Measurements from ENCODE around the gene G6PC2. TPM values are rescaled to one million over a fixed set of nuclear protein-coding genes. Genes with fewer than 3 reads are reported as not detected.

G6PC2 gene
- total RNA-seq, 1 experiment from 2014 or later, result not detected

- no peak overlapping the region for H3K4me2 ChIP-seq
- H3K9me2 ChIP-seq (ENCODE audit: insufficient read depth), result no peaks in the 10 kb centered on the region; the same call in 1 of the 2 replicates
- no peaks in the 10 kb centered on the region for H3K4me1 ChIP-seq (replicated peaks; ENCODE audit: insufficient read depth)
- TF ChIP-seq CTCF (conservative IDR thresholded peaks at IDR 0.05) (no peak), EZH2 (IDR thresholded peaks at IDR 0.05; ENCODE audit: low read depth) (no peak)
- no peak for DNase-seq
- intact Hi-C loops (cut with micrococcal nuclease; ENCODE audit: unreplicated experiment), result loop anchor here (5.0 kb wide), 1 partner anchor 277 kb away; no protein-coding TSS in a partner anchor
- no peaks in the 10 kb centered on the region for H3K79me2 ChIP-seq (ENCODE audit: low read depth)
- no peaks in the 10 kb centered on the region for H3K27me3 ChIP-seq (ENCODE audit: insufficient read depth, low read depth)
- no peak overlapping the region for H2AFZ ChIP-seq
- no TSS peak for BruUV-seq (replicated peaks)
- H3F3A ChIP-seq (ENCODE audit: insufficient read depth, low read depth), result no peaks in the 10 kb centered on the region
- no peaks in the 10 kb centered on the region for H3K36me3 ChIP-seq (ENCODE audit: low read depth)
- CTCF ChIA-PET, result no interaction called here
- POLR2A ChIA-PET (ENCODE audit: unreplicated experiment), result interaction anchor here (0.7 kb wide), 1 partner anchor 187 kb away, joined by 4 read pairs; no protein-coding TSS in a partner anchor
- H3K27ac ChIP-seq, result no peak overlapping the region
- no peaks in the 10 kb centered on the region for H4K20me1 ChIP-seq (ENCODE audit: insufficient read depth)
- H3K4me3 ChIP-seq, result no peak overlapping the region
- no peaks in the 10 kb centered on the region for H3K9me3 ChIP-seq (ENCODE audit: insufficient read depth, low read depth)
Measured at GRCh38 chr2:168945508-168945907, 44.4 kb downstream of the G6PC2 start.

GRCh38 chr2:168948621-168949212 is 47.6 kb downstream of the G6PC2 start:
- Histone ChIP-seq H3K79me2 (ENCODE audit: low read depth) (no peaks in the 10 kb centered on the region), H3K27ac (no peak overlapping the region), H3K9me2 (ENCODE audit: insufficient read depth) (no peaks in the 10 kb centered on the region; the same call in 1 of the 2 replicates), H3K4me2 (no peak overlapping the region), H3F3A (ENCODE audit: insufficient read depth, low read depth) (no peaks in the 10 kb centered on the region), H3K36me3 (ENCODE audit: low read depth) (no peaks in the 10 kb centered on the region), H2AFZ (no peak overlapping the region), H3K4me3 (no peak overlapping the region), H3K4me1 (replicated peaks; ENCODE audit: insufficient read depth) (no peaks in the 10 kb centered on the region), H3K27me3 (ENCODE audit: insufficient read depth, low read depth) (no peaks in the 10 kb centered on the region), H4K20me1 (ENCODE audit: insufficient read depth) (no peaks in the 10 kb centered on the region; the same call in 1 of the 2 replicates), H3K9me3 (ENCODE audit: insufficient read depth, low read depth) (no peaks in the 10 kb centered on the region)
- POLR2A ChIA-PET (ENCODE audit: unreplicated experiment), result no interaction called here
- CTCF ChIA-PET, result no interaction called here
- intact Hi-C loops (cut with micrococcal nuclease; ENCODE audit: unreplicated experiment), result loop anchor here (5.0 kb wide), 1 partner anchor 274 kb away; no protein-coding TSS in a partner anchor
- no TSS peak for BruUV-seq (replicated peaks)
- DNase-seq, result no peak
- TF ChIP-seq EZH2 (IDR thresholded peaks at IDR 0.05; ENCODE audit: low read depth) (no peak), CTCF (conservative IDR thresholded peaks at IDR 0.05) (peak; percentile 75)

DNA sequence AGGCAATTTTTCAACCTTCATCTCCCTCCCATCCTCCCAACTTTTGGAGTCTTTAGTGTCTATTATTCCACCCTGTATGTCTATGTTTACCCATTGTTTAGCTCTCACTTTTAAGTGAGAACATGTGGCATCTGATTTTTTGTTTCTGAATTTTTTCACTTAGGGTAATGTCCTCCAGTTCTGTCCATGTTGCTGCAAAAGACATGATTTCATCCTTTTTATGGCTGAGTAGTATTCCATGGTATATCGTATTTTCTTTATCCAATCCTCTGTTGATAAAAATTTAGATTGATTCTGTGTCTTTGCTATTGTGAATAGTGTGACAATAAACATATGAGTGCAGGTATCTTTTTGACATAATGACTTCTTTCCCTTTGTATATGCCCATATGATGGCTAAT is 48.2 kb downstream of the G6PC2 start:
- no peak overlapping the region for H3K27ac ChIP-seq
- no peaks in the 10 kb centered on the region for H3F3A ChIP-seq (ENCODE audit: insufficient read depth, low read depth)
- H3K79me2 ChIP-seq (ENCODE audit: low read depth), result no peaks in the 10 kb centered on the region
- H3K9me2 ChIP-seq (ENCODE audit: insufficient read depth), result no peaks in the 10 kb centered on the region; the same call in 1 of the 2 replicates
- no peaks in the 10 kb centered on the region for H3K9me3 ChIP-seq (ENCODE audit: insufficient read depth, low read depth)
- intact Hi-C loops (cut with micrococcal nuclease; ENCODE audit: unreplicated experiment), result loop anchor here (5.0 kb wide), 1 partner anchor 273 kb away; no protein-coding TSS in a partner anchor
- POLR2A ChIA-PET (ENCODE audit: unreplicated experiment), result no interaction called here
- no TSS peak for BruUV-seq (replicated peaks)
- H3K4me1 ChIP-seq (replicated peaks; ENCODE audit: insufficient read depth), result no peaks in the 10 kb centered on the region
- CTCF ChIA-PET, result no interaction called here
- no peaks in the 10 kb centered on the region for H3K36me3 ChIP-seq (ENCODE audit: low read depth)
- H3K27me3 ChIP-seq (ENCODE audit: insufficient read depth, low read depth), result no peaks in the 10 kb centered on the region
- no peak overlapping the region for H2AFZ ChIP-seq
- H3K4me2 ChIP-seq, result no peak overlapping the region
- H3K4me3 ChIP-seq, result no peak overlapping the region
- TF ChIP-seq CTCF (conservative IDR thresholded peaks at IDR 0.05) (no peak), EZH2 (IDR thresholded peaks at IDR 0.05; ENCODE audit: low read depth) (no peak)
- DNase-seq, result no peak
- no peaks in the 10 kb centered on the region; the same call in 1 of the 2 replicates for H4K20me1 ChIP-seq (ENCODE audit: insufficient read depth)
